ENCODE results near the gene TRH.

The TRH gene, protein sequence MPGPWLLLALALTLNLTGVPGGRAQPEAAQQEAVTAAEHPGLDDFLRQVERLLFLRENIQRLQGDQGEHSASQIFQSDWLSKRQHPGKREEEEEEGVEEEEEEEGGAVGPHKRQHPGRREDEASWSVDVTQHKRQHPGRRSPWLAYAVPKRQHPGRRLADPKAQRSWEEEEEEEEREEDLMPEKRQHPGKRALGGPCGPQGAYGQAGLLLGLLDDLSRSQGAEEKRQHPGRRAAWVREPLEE
- total RNA-seq: 0 reads per million in 3 donors

GRCh38 chr3:129974564-129974832 is at the start of gene TRH:
Gene TRH, plus strand, starts transcription at chr3:129974720. Its CDS starts 1,097 bp downstream, at chr3:129975817.
- Histone ChIP-seq H3K9me3 (ENCODE audit: control insufficient read depth, low read length) (no peaks in the 10 kb centered on the region), H3K4me1 (ENCODE audit: control insufficient read depth, insufficient read depth, low read length, poor library complexity, severe bottlenecking) (peaks cover 8% of the 10 kb centered on the region), H3K27ac (ENCODE audit: insufficient read depth, low read length, poor library complexity, severe bottlenecking) (no peak within 1 kb of the TSS), H3K36me3 (ENCODE audit: control insufficient read depth, insufficient read depth, low read length) (no peaks in the 10 kb centered on the region), H3K27me3 (replicated peaks; ENCODE audit: control insufficient read depth, insufficient read depth, low read length, poor library complexity, severe bottlenecking) (peaks cover 23% of the 10 kb centered on the region), H3K4me3 (ENCODE audit: insufficient read depth, low read depth, low read length, poor library complexity, severe bottlenecking) (peak within 1 kb of the TSS; percentile 42)
- no peak for DNase-seq

GRCh38 chr3:129927072-129927471 is 47.4 kb upstream of the TRH start:
- no peaks in the 10 kb centered on the region for H3K4me1 ChIP-seq (ENCODE audit: control insufficient read depth, insufficient read depth, low read length, poor library complexity, severe bottlenecking)
- H3K27me3 ChIP-seq (replicated peaks; ENCODE audit: control insufficient read depth, insufficient read depth, low read length, poor library complexity, severe bottlenecking): no peaks in the 10 kb centered on the region
- no peak overlapping the region for H3K27ac ChIP-seq (ENCODE audit: insufficient read depth, low read length, poor library complexity, severe bottlenecking)
- no peaks in the 10 kb centered on the region for H3K36me3 ChIP-seq (ENCODE audit: control insufficient read depth, insufficient read depth, low read length)
- DNase-seq: no peak
- H3K9me3 ChIP-seq (ENCODE audit: control insufficient read depth, low read length): peaks cover 3% of the 10 kb centered on the region
- no peak overlapping the region for H3K4me3 ChIP-seq (ENCODE audit: insufficient read depth, low read depth, low read length, poor library complexity, severe bottlenecking)

GRCh38 chr3:129929383-129929782 is 45.1 kb upstream of the TRH start:
- H3K27ac ChIP-seq (ENCODE audit: insufficient read depth, low read length, poor library complexity, severe bottlenecking): no peak overlapping the region
- no peak overlapping the region for H3K4me3 ChIP-seq (ENCODE audit: insufficient read depth, low read depth, low read length, poor library complexity, severe bottlenecking)
- no peaks in the 10 kb centered on the region for H3K36me3 ChIP-seq (ENCODE audit: control insufficient read depth, insufficient read depth, low read length)
- no peak for DNase-seq
- H3K4me1 ChIP-seq (ENCODE audit: control insufficient read depth, insufficient read depth, low read length, poor library complexity, severe bottlenecking): no peaks in the 10 kb centered on the region
- peaks cover 3% of the 10 kb centered on the region for H3K9me3 ChIP-seq (ENCODE audit: control insufficient read depth, low read length)
- no peaks in the 10 kb centered on the region for H3K27me3 ChIP-seq (replicated peaks; ENCODE audit: control insufficient read depth, insufficient read depth, low read length, poor library complexity, severe bottlenecking)

GRCh38 chr3:129933471-129933870 is 41.0 kb upstream of the TRH start:
- H3K27ac ChIP-seq (ENCODE audit: insufficient read depth, low read length, poor library complexity, severe bottlenecking): no peak overlapping the region
- H3K4me1 ChIP-seq (ENCODE audit: control insufficient read depth, insufficient read depth, low read length, poor library complexity, severe bottlenecking): no peaks in the 10 kb centered on the region
- peaks cover 3% of the 10 kb centered on the region for H3K9me3 ChIP-seq (ENCODE audit: control insufficient read depth, low read length)
- H3K4me3 ChIP-seq (ENCODE audit: insufficient read depth, low read depth, low read length, poor library complexity, severe bottlenecking): no peak overlapping the region
- H3K36me3 ChIP-seq (ENCODE audit: control insufficient read depth, insufficient read depth, low read length): no peaks in the 10 kb centered on the region
- DNase-seq: no peak
- no peaks in the 10 kb centered on the region for H3K27me3 ChIP-seq (replicated peaks; ENCODE audit: control insufficient read depth, insufficient read depth, low read length, poor library complexity, severe bottlenecking)

- Histone ChIP-seq H3K4me3 (ENCODE audit: insufficient read depth, low read depth, low read length, poor library complexity, severe bottlenecking) (no peak overlapping the region), H3K9me3 (ENCODE audit: control insufficient read depth, low read length) (peaks cover 3% of the 10 kb centered on the region)
- DNase-seq: no peak
Measured at GRCh38 chr3:129934234-129935123, 40.0 kb upstream of the TRH start.

GRCh38 chr3:129936757-129937156 is 37.8 kb upstream of the TRH start:
- DNase-seq: peak; percentile 7 to 34 (median 10)
- H3K27me3 ChIP-seq (replicated peaks; ENCODE audit: control insufficient read depth, insufficient read depth, low read length, poor library complexity, severe bottlenecking): no peaks in the 10 kb centered on the region
- no peaks in the 10 kb centered on the region for H3K9me3 ChIP-seq (ENCODE audit: control insufficient read depth, low read length)
- H3K36me3 ChIP-seq (ENCODE audit: control insufficient read depth, insufficient read depth, low read length): no peaks in the 10 kb centered on the region
- no peak overlapping the region for H3K27ac ChIP-seq (ENCODE audit: insufficient read depth, low read length, poor library complexity, severe bottlenecking)
- H3K4me3 ChIP-seq (ENCODE audit: insufficient read depth, low read depth, low read length, poor library complexity, severe bottlenecking): peak overlapping the region; percentile 48
- no peaks in the 10 kb centered on the region for H3K4me1 ChIP-seq (ENCODE audit: control insufficient read depth, insufficient read depth, low read length, poor library complexity, severe bottlenecking)

More at GRCh38 chr3:129934234-129935123, 40.0 kb upstream of the TRH start:
- Histone ChIP-seq H3K27ac (ENCODE audit: insufficient read depth, low read length, poor library complexity, severe bottlenecking) (no peak overlapping the region), H3K36me3 (ENCODE audit: control insufficient read depth, insufficient read depth, low read length) (no peaks in the 10 kb centered on the region), H3K27me3 (replicated peaks; ENCODE audit: control insufficient read depth, insufficient read depth, low read length, poor library complexity, severe bottlenecking) (no peaks in the 10 kb centered on the region), H3K4me1 (ENCODE audit: control insufficient read depth, insufficient read depth, low read length, poor library complexity, severe bottlenecking) (no peaks in the 10 kb centered on the region)

DNA sequence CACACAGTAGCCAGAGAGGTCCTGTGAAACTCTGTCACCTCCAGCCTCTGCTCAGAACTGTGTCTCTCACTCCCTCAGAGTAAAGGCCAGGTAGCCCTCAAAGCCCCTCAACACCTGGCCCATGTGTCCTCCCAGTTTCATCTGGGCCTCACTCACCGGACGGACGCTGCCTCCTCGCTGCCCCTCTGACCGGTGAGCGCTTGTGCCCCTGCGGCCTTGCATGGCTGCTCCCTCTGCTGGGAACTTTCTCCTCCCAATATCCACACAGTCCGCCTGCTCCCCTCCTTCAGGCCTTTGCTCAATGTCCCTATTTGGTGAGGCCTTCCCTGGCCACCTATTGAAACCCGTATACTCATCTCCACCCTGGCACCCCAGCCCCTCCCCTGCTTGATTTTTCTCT is 36.8 kb upstream of the TRH start:
- Histone ChIP-seq H3K27ac (ENCODE audit: insufficient read depth, low read length, poor library complexity, severe bottlenecking) (no peak overlapping the region), H3K4me1 (ENCODE audit: control insufficient read depth, insufficient read depth, low read length, poor library complexity, severe bottlenecking) (no peaks in the 10 kb centered on the region), H3K9me3 (ENCODE audit: control insufficient read depth, low read length) (no peaks in the 10 kb centered on the region), H3K27me3 (replicated peaks; ENCODE audit: control insufficient read depth, insufficient read depth, low read length, poor library complexity, severe bottlenecking) (no peaks in the 10 kb centered on the region), H3K4me3 (ENCODE audit: insufficient read depth, low read depth, low read length, poor library complexity, severe bottlenecking) (no peak overlapping the region), H3K36me3 (ENCODE audit: control insufficient read depth, insufficient read depth, low read length) (no peaks in the 10 kb centered on the region)
- DNase-seq: no peak

DNA sequence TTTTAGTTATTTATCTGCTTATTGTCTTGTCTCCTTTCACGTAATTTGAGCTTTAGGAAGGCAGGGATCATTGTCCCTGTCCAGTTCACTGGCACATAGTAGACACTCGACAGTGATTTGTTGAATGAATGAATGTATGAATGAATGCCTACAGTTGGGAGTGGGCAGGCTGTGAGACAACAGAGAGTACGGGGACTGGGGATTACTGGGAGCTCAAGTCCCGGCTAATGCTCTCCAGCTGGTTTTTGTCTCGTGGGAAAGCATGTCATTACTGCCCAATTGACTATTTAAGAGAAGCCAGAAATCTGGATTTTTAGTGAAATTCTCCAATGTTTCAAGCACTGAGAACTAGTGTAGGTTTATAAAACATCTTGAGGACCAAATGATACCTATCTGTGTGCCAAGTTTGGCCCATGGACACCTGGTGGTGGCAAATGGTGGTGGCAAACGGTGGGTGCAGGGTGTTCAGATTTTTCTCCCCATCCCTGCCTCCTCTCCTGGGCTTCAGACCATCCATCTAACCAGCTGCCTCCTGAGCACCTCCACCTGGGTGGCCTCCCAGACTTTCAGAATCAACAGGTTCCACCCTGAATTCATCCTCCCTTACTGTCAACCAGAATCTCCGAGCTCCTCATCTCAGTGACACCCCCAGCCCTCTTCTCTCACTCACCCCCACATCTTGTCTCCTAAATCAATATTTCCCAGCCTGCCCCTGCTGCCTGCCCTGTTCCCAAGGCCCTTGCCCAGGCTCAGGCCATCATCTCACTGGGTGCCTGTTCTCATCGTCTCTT is 36.2 kb upstream of the TRH start:
- Histone ChIP-seq H3K4me1 (ENCODE audit: control insufficient read depth, insufficient read depth, low read length, poor library complexity, severe bottlenecking) (no peaks in the 10 kb centered on the region), H3K9me3 (ENCODE audit: control insufficient read depth, low read length) (no peaks in the 10 kb centered on the region), H3K4me3 (ENCODE audit: insufficient read depth, low read depth, low read length, poor library complexity, severe bottlenecking) (no peak overlapping the region), H3K27ac (ENCODE audit: insufficient read depth, low read length, poor library complexity, severe bottlenecking) (no peak overlapping the region), H3K27me3 (replicated peaks; ENCODE audit: control insufficient read depth, insufficient read depth, low read length, poor library complexity, severe bottlenecking) (no peaks in the 10 kb centered on the region), H3K36me3 (ENCODE audit: control insufficient read depth, insufficient read depth, low read length) (no peaks in the 10 kb centered on the region)
- DNase-seq: no peak

GRCh38 chr3:129940086-129940485 is 34.4 kb upstream of the TRH start:
- Histone ChIP-seq H3K4me3 (ENCODE audit: insufficient read depth, low read depth, low read length, poor library complexity, severe bottlenecking) (no peak overlapping the region), H3K36me3 (ENCODE audit: control insufficient read depth, insufficient read depth, low read length) (no peaks in the 10 kb centered on the region), H3K27me3 (replicated peaks; ENCODE audit: control insufficient read depth, insufficient read depth, low read length, poor library complexity, severe bottlenecking) (no peaks in the 10 kb centered on the region), H3K9me3 (ENCODE audit: control insufficient read depth, low read length) (no peaks in the 10 kb centered on the region), H3K27ac (ENCODE audit: insufficient read depth, low read length, poor library complexity, severe bottlenecking) (no peak overlapping the region), H3K4me1 (ENCODE audit: control insufficient read depth, insufficient read depth, low read length, poor library complexity, severe bottlenecking) (no peaks in the 10 kb centered on the region)
- no peak for DNase-seq

DNA sequence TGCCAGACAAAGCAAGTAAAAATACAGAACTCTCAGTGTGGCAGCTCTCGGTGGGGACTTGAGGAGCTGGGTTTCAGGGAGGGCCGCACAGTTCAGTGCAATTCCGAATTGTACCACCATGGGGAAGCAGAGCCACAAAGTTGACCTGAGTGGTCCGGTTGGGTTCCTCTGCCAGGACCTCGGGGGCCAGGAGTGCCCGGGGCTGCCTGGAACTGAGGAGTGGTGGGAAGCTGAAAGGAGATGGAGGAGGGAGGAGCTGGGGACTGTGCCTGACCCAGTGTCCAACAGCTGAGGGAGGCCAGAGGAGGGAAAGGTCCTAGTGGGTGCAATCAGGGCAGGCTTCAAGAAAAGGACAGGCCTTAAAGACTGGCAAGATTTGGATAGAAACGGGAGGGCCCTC is 32.2 kb upstream of the TRH start:
- H3K9me3 ChIP-seq (ENCODE audit: control insufficient read depth, low read length): no peaks in the 10 kb centered on the region
- no peaks in the 10 kb centered on the region for H3K36me3 ChIP-seq (ENCODE audit: control insufficient read depth, insufficient read depth, low read length)
- H3K4me3 ChIP-seq (ENCODE audit: insufficient read depth, low read depth, low read length, poor library complexity, severe bottlenecking): no peak overlapping the region
- no peaks in the 10 kb centered on the region for H3K4me1 ChIP-seq (ENCODE audit: control insufficient read depth, insufficient read depth, low read length, poor library complexity, severe bottlenecking)
- H3K27ac ChIP-seq (ENCODE audit: insufficient read depth, low read length, poor library complexity, severe bottlenecking): no peak overlapping the region
- DNase-seq: no peak
- no peaks in the 10 kb centered on the region for H3K27me3 ChIP-seq (replicated peaks; ENCODE audit: control insufficient read depth, insufficient read depth, low read length, poor library complexity, severe bottlenecking)

Measured in effector memory CD4-positive, alpha-beta T cell (primary cell).